Glomerular visceral epithelial cell (primary cell): ENCODE results near the gene NOS1AP.

ENCODE experiments used
- DNase-seq: peaks from one replicate; pipeline ENCODE4 v3.0.0-alpha.2; 2016; ENCODE audit errors: extremely low spot score

NOS1AP gene

GRCh38 chr1:162294015-162294414 lies 224.5 kb downstream of the NOS1AP start:
- DNase-seq, result no peak

GRCh38 chr1:162297208-162297607 lies 227.7 kb downstream of the NOS1AP start:
- DNase-seq, result no peak

DNA sequence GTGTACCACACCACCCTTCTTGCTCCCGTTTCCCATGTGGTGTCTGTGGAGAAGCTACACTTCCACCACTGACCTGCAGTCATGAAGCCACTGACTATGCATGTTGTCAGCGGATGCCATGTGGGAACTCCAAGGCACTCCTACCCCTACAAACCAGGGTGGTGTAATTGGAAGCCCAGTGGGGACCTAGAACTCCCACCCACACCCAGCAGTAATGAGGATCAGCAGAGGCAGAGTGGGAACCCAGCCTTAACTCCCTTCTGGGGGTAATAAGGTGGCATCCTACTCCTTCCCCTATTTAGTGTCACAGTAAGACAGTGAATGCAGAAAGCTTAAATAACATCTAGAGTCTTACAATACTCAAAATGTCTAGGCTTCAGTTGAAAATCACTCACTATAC lies 228.8 kb downstream of the NOS1AP start:
- no peak for DNase-seq

DNA sequence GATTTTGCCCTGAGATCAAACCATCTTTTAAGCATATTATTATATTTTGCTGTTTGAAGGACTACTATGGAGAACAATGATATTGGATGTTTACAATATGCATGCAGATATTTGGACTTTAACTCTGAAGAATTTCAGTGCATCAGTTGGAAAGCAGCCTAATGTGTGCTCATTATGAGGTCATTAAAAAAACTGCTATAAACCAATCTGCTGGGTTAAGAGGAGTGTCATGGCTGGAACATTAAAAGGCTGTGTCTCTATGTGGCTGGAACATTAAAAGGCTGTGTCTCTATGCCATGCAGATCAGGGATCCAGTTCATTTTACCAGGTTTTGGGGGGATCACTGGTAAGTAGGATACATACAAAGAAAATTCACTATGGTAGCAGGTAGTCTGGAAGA lies 229.5 kb downstream of the NOS1AP start:
- no peak for DNase-seq

DNA sequence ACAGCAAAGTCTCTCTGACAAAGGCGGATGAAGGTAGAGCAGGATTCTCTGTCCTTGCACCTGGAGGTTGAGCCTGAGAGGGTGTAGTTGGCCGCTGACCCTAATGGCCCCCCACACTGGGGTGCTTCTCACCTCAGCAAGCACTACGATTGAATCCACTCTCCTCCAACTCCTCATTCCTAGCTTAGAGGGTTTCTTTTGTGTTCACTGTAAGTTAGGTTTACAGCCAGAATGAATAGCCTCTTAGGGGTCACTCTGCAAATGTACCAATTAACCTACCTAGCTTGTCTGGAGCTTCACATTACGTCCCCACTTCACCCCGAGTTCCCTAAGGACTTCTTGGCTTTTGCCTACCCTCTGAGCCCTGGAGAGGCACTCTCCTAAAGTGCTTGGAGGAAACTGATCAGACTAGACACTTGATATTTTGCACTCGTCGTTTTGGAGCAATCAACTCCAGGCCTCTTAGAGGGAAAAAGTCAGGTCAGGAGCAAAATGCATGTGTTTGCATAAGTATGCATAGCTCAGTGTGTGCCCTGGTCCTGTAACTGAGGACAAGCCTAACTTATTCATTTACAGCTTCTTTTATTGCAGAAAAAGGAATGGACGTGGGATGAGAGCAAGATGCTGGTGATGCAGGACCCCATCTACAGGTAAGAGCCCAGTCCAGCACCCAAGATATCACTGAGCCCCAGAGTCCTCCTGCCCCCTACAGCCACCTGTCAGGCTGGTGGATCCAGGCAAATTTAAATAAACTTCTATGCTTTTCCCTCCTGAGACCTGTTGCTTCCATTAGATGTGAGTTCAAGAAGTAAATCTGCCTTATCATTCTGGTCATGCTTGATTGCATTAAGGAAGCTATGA lies 230.8 kb downstream of the NOS1AP start:
- DNase-seq, result no peak

DNA sequence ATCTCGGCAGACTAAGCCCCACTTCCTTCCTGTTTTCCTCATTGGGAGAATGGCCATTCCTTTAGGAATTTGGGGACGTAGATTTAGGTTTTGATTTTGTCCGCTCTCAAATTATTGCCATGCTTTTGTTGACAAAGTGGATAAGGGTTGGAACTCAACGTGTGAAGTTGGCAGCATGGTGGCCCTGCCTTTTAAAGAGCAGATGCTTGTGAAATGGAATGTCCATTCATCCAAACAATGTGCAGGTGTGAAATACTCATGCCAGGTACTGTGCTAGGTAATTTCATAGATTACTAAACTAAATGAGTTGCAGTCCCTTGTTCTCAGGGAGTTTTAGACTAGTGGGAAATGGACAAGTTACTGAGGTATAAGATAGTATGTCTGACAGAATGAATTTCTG lies 232.2 kb downstream of the NOS1AP start:
- no peak for DNase-seq

GRCh38 chr1:162302306-162303003 lies 233.0 kb downstream of the NOS1AP start:
- no peak for DNase-seq

- DNase-seq, result no peak
Observed at GRCh38 chr1:162303004-162303344, 233.5 kb downstream of the NOS1AP start.

DNA sequence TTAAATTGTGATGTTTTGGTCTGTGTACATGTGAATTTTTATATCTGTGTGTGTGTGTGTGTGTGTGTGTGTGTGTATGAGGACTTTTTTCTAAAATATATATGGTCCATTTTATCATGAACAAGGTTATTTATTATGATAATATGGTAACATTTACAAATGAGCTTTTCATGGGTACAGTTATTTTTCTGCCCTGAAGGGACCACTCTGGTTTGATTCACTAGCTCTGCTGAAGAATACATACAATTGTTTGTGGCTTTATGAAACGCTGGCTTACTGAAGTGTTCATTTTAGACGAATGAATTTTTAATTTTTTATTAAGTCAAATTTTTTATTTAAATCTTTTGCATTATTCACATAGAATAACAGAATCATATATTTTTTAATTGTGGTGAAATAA lies 235.2 kb downstream of the NOS1AP start:
- DNase-seq, result no peak

DNA sequence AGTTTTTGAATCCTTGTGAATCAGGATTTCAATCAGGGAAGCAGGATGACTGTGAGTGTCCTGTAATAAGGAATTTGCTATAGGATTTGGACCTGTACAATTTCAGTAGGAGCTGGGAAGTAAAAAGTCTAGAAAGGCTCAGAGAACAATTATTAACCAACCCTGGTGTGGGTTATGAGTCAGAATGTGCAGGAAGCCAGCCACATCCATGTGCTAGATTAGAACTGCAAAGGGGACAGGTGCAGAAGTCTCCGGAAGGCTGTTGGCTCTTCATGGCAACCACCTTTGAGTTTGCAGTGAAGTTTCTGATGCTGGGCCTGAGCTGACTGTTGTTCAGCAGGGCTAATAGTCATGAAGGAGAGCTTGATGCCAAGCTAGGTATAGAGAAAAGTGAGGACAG lies 236.5 kb downstream of the NOS1AP start:
- peak; percentile 66 for DNase-seq

GRCh38 chr1:162310337-162310736 lies 240.8 kb downstream of the NOS1AP start:
- no peak for DNase-seq

DNA sequence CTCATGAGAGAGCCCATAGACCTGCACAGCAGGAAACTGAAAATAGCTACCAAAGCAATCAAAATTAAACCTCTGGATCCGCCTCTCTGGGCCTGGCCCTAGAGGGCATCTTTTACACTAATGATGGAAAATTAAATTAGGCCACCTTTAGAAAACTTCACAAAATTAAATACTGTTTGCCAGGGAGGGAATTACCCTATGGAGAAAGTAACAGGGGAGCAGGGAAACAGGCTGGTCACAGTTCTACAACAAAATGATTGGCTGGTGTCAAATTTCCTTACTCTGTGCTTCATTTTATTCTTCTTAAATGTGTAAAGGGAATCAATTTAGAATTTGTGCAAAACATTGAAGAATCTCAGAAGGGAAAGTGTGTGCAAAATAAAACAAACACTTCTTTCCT lies 244.7 kb downstream of the NOS1AP start:
- DNase-seq, result no peak

GRCh38 chr1:162315673-162316072 lies 246.2 kb downstream of the NOS1AP start:
- DNase-seq, result no peak

DNA sequence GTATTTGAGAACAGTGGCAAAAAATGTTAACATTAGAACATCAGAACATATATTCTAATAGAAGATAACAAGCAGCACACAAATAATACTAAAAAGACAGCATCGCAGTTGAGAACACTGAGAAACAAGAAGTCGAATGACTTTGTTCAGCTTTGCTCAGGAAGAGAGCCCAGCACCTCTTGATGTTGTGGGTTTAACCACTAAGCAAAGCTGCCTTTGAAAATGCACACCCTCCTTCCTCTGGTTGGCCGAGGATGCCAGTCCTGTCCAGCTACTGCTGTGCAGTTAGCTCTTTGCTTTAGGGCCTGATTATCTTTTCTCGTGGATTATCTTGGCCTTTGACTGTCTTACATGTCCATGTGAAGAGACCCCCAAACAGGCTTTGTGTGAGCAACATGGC lies 246.7 kb downstream of the NOS1AP start:
- no peak for DNase-seq

GRCh38 chr1:162317621-162318020 lies 248.1 kb downstream of the NOS1AP start:
- DNase-seq, result no peak

- DNase-seq, result no peak
Observed at GRCh38 chr1:162319493-162320175, 250.1 kb downstream of the NOS1AP start.

GRCh38 chr1:162321809-162322422 lies 252.4 kb downstream of the NOS1AP start:
- no peak for DNase-seq

- DNase-seq, result no peak
Observed at GRCh38 chr1:162323023-162323422, 253.5 kb downstream of the NOS1AP start.

- no peak for DNase-seq
Observed at GRCh38 chr1:162324396-162324795, 254.9 kb downstream of the NOS1AP start.

DNA sequence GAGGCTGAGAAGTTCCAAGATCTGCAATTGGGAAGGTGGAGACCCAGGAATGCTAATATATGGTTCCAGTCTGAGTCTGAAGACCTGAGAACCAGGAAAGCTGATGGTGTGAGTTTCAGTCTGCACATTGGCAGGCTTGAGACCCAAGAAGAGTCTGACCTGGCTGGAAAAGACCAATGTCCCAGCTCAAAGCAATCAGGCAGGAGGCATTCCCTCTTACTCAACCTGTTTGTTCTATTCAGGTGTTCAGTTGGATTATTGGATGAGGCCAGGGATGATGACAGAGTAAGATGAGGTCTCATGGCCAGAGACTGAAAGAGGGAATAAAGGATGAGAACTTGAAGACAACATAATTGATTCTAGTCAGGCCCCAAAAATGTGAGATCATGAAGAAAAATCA lies 257.1 kb downstream of the NOS1AP start:
- DNase-seq, result no peak

- no peak for DNase-seq
Observed at GRCh38 chr1:162327144-162327787, 257.8 kb downstream of the NOS1AP start.

DNA sequence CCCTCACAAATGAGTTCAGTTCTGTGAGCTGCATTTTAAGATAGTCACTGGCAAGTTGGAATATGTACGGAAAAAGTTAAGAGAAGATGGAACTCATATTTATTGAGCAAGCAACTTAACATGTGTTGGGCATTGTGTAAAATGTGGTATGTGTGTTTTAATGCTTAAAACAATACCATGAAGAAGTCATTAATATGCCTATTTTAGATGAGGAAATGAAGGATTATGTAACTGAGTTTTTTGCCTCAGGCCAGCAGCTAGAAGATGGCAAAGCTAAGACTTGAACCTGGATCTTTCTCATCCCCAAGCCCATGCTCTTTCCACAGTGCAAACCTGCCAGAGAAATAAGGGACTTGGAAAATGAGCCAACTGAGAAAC lies 258.3 kb downstream of the NOS1AP start:
- no peak for DNase-seq
